Aorta (tissue), 5 donors: ENCODE measurements around the gene SLC6A2. TPM values are rescaled to one million over a fixed set of nuclear protein-coding genes. Genes with fewer than 3 reads are reported as not detected.

ENCODE experiments used
- ATAC-seq: fragments of 200-7000 bp; cut with Tn5 transposase; one replicate; pipeline ENCODE4 v1.9.1; 2022; ENCODE audit warnings: moderate library complexity; ENCODE audit not compliant: low FRiP score
- DNase-seq, 2 donors: peaks; one replicate each; pipeline ENCODE4 v3.0.0-alpha.2; 2020
- H3K27ac ChIP-seq, 2 donors: one replicate each; pipeline ENCODE4 v1.5.1; 2013; ENCODE audit warnings: low read length in 2 of 2, mild to moderate bottlenecking in 2 of 2, moderate library complexity in 2 of 2, control low read depth in 1 of 2, inconsistent platforms in 1 of 2, low read depth in 1 of 2
- H3K27me3 ChIP-seq, 2 donors: one replicate each; pipeline ENCODE4 v1.6.1; 2013; ENCODE audit warnings: control low read depth in 1 of 2, low read length in 1 of 2, mild to moderate bottlenecking in 1 of 2, moderate library complexity in 1 of 2; ENCODE audit not compliant: insufficient read depth in 2 of 2, control insufficient read depth in 1 of 2
- H3K36me3 ChIP-seq, 2 donors: one replicate each; pipeline ENCODE4 v1.6.1; 2013; ENCODE audit warnings: control low read depth in 1 of 2, low read length in 1 of 2, mild to moderate bottlenecking in 1 of 2; ENCODE audit not compliant: insufficient read depth in 2 of 2, control insufficient read depth in 1 of 2
- H3K4me1 ChIP-seq, 2 donors: one replicate each; pipeline ENCODE4 v1.6.1; 2013; ENCODE audit warnings: low read length in 2 of 2, control low read depth in 1 of 2, mild to moderate bottlenecking in 1 of 2, moderate library complexity in 1 of 2; ENCODE audit not compliant: insufficient read depth in 2 of 2, control insufficient read depth in 1 of 2
- H3K4me3 ChIP-seq, 2 donors: one replicate each; pipeline ENCODE4 v1.5.1; 2013; ENCODE audit warnings: low read length in 2 of 2, control low read depth in 1 of 2, mild to moderate bottlenecking in 1 of 2
- H3K9me3 ChIP-seq: one replicate; pipeline ENCODE4 v1.6.1; 2013; ENCODE audit warnings: mild to moderate bottlenecking, low read length; ENCODE audit not compliant: control insufficient read depth
- WGBS, 2 donors: extraction: QIAGEN DNeasy Blood & Tissue Kit; methylation state at CpG; one replicate each; pipeline ENCODE4 v1.1.7; 2013; 5-methylcytosine and 5-hydroxymethylcytosine counted together
- intact Hi-C, 2 donors: fragments of 100-400 bp; cut with DNase I; formaldehyde crosslinking; loops; one replicate each; pipeline versions ENCODE4 v1.14.2 to v1.15.0; 2022
- polyA plus RNA-seq, 2 donors: library from polyadenylated mRNA; stranded (reverse); fragments of 200-250 nt; gene quantifications; one replicate each; pipeline ENCODE4 v1.2.3, GENCODE V29; 2013
- total RNA-seq, 2 donors: library from RNA; stranded (reverse); fragmentation: NEBNext Ultra II Directional; extraction: Animal tissue kit (Norgen Biotek cat#: 25700); gene quantifications; one replicate each; pipeline ENCODE4 v1.2.1, GENCODE V29; 2021
- donor health status: healthy with polysubstance abuse.
- donor health status: Bipolar disorder and iron deficiency.
- donor health status: DM: no; HTN: no; CAD: no.
- donor health status: DM: no; HTN: no; CAD: no.
- donor health status: DM: yes; HTN: yes; CAD: no.

SLC6A2 gene
- total and polyA plus RNA-seq, 4 donors = 0.13 to 0.45 TPM; not detected in 2

- WGBS, 2 donors = 33 to 65% methylated on average over 1 of the region's 1 CpG
- no peaks in the 10 kb centered on the region for H3K36me3 ChIP-seq
- no peak overlapping the region for H3K4me3 ChIP-seq
- no peaks in the 10 kb centered on the region for H3K4me1 ChIP-seq
- H3K27me3 ChIP-seq = peaks cover 0 to 2% of the 10 kb centered on the region in 2 donors
- H3K27ac ChIP-seq = no peak overlapping the region
- no peak for ATAC-seq
- DNase-seq = no peak
- intact Hi-C loops = no loop called here
- no peaks in the 10 kb centered on the region for H3K9me3 ChIP-seq
Measured at GRCh38 chr16:55706739-55707384, 51.1 kb downstream of the SLC6A2 start.

- no peak for DNase-seq
- Histone ChIP-seq H3K4me1 (no peaks in the 10 kb centered on the region), H3K9me3 (no peaks in the 10 kb centered on the region), H3K27ac (no peak overlapping the region), H3K36me3 (no peaks in the 10 kb centered on the region), H3K27me3 (peaks cover 0 to 2% of the 10 kb centered on the region in 2 donors), H3K4me3 (no peak overlapping the region)
- intact Hi-C loops = loop anchor here in 1 of 2 donors (5.0 kb wide), 1 partner anchor 132 kb away; no protein-coding TSS in a partner anchor
- no peak for ATAC-seq
- WGBS, 2 donors = 55 to 71% methylated on average over 5 of the region's 5 CpGs
Measured at GRCh38 chr16:55709801-55710200, 54.0 kb downstream of the SLC6A2 start.

GRCh38 chr16:55710466-55710865, 54.7 kb downstream of the SLC6A2 start:
- intact Hi-C loops = loop anchor here in 1 of 2 donors (5.0 kb wide), 1 partner anchor 132 kb away; no protein-coding TSS in a partner anchor
- no peaks in the 10 kb centered on the region for H3K9me3 ChIP-seq
- DNase-seq (no peak), ATAC-seq (no peak)
- no peak overlapping the region for H3K27ac ChIP-seq
- H3K4me3 ChIP-seq = no peak overlapping the region
- WGBS, 2 donors = 30 to 37% methylated on average over 2 of the region's 2 CpGs
- no peaks in the 10 kb centered on the region for H3K4me1 ChIP-seq
- peaks cover 0 to 2% of the 10 kb centered on the region in 2 donors for H3K27me3 ChIP-seq
- no peaks in the 10 kb centered on the region for H3K36me3 ChIP-seq

GRCh38 chr16:55711959-55712876, 56.4 kb downstream of the SLC6A2 start:
- Histone ChIP-seq H3K9me3 (no peaks in the 10 kb centered on the region), H3K36me3 (no peaks in the 10 kb centered on the region), H3K27me3 (peaks cover 0 to 2% of the 10 kb centered on the region in 2 donors), H3K4me1 (no peaks in the 10 kb centered on the region), H3K27ac (no peak overlapping the region), H3K4me3 (no peak overlapping the region)
- 25 to 27% methylated on average over 10 of the region's 10 CpGs for WGBS, 2 donors
- DNase-seq = peak; percentile 61 to 85
- ATAC-seq = peak; percentile 74
- intact Hi-C loops = loop anchor here (1.0 to 5.0 kb wide), 2 partner anchors 130 to 131 kb away; no protein-coding TSS in a partner anchor

GRCh38 chr16:55713103-55713502, 57.3 kb downstream of the SLC6A2 start:
- no peak for DNase-seq
- ATAC-seq = no peak
- intact Hi-C loops = loop anchor here in 1 of 2 donors (5.0 kb wide), 1 partner anchor 129 kb away; no protein-coding TSS in a partner anchor

GRCh38 chr16:55717326-55717725, 61.5 kb downstream of the SLC6A2 start:
- Histone ChIP-seq H3K4me3 (no peak overlapping the region), H3K27ac (no peak overlapping the region), H3K36me3 (no peaks in the 10 kb centered on the region), H3K27me3 (no peaks in the 10 kb centered on the region), H3K4me1 (no peaks in the 10 kb centered on the region), H3K9me3 (peaks cover 2% of the 10 kb centered on the region)
- ATAC-seq (no peak), DNase-seq (no peak)
- WGBS, 2 donors = 83 to 84% methylated on average over 3 of the region's 3 CpGs
- intact Hi-C loops = no loop called here

More at GRCh38 chr16:55713103-55713502, 57.3 kb downstream of the SLC6A2 start:
- no peaks in the 10 kb centered on the region for H3K36me3 ChIP-seq
- peaks cover 0 to 2% of the 10 kb centered on the region in 2 donors for H3K27me3 ChIP-seq
- peaks cover 2% of the 10 kb centered on the region for H3K9me3 ChIP-seq
- no peaks in the 10 kb centered on the region for H3K4me1 ChIP-seq
- no peak overlapping the region for H3K4me3 ChIP-seq
- H3K27ac ChIP-seq = no peak overlapping the region
- WGBS, 2 donors = 80 to 85% methylated on average over 1 of the region's 1 CpG

- no peaks in the 10 kb centered on the region for H3K4me1 ChIP-seq
- ATAC-seq (no peak), DNase-seq (no peak)
- no peaks in the 10 kb centered on the region for H3K9me3 ChIP-seq
- no peaks in the 10 kb centered on the region for H3K27me3 ChIP-seq
- 61 to 72% methylated on average over 5 of the region's 5 CpGs for whole genome bisulfite sequencing, 2 donors
- no peak overlapping the region for H3K4me3 ChIP-seq
- no peak overlapping the region for H3K27ac ChIP-seq
- H3K36me3 ChIP-seq = no peaks in the 10 kb centered on the region
- intact Hi-C loops = no loop called here
Measured at GRCh38 chr16:55725055-55725777, 69.4 kb downstream of the SLC6A2 start.

- 77 to 78% methylated on average over 6 of the region's 6 CpGs for WGBS, 2 donors
Measured at GRCh38 chr16:55728797-55729196, 73.0 kb downstream of the SLC6A2 start.

More at GRCh38 chr16:55728797-55729196, 73.0 kb downstream of the SLC6A2 start:
- Histone ChIP-seq H3K36me3 (no peaks in the 10 kb centered on the region), H3K27ac (no peak overlapping the region), H3K4me3 (no peak overlapping the region), H3K9me3 (no peaks in the 10 kb centered on the region), H3K4me1 (no peaks in the 10 kb centered on the region), H3K27me3 (no peaks in the 10 kb centered on the region)
- no peak for ATAC-seq
- DNase-seq = no peak
- intact Hi-C loops = no loop called here
